GM21619 (cell line): ENCODE measurements around the gene KRTAP24-1.

Source experiments
- ATAC-seq: cut with Tn5 transposase; IDR thresholded peaks from one replicate; pipeline ENCODE4 v1.9.1; 2021; ENCODE audit not compliant: unreplicated experiment

KRTAP24-1 gene, protein sequence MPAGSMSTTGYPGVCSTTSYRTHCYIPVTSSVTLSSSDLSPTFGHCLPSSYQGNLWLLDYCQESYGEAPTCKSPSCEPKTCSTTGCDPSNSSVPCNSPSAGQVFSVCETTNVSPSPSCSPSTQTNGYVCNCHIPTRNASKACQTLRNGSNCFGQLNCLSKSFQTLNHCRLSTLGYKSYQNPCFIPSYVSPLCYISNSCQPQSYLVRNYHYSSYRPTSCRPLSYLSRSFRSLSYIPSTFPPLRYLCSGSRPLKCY

DNA sequence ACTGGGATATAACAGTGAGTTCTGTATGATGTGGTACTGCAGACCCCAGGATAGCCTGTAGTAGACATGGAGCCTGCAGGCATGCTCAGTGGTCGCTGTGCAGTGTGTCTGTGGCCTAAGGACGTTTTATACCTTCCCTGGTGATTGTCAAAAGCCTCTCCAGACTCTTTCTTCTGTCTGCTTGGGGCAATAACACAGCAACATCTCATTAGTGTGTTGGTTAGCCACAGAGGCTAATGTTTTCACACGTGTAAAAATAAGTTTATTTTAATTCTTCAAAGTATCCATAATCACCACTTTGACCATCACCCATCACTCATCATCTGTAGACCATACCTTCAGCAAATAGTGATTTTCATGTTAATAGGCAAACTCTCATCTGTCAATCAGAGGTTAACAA lies at the start of gene KRTAP24-1:
KRTAP24-1 (minus strand) TSS at position 101 of the 400 bp plus-strand sequence; CDS start at position 83, 18 bp downstream.
- no peak for ATAC-seq

DNA sequence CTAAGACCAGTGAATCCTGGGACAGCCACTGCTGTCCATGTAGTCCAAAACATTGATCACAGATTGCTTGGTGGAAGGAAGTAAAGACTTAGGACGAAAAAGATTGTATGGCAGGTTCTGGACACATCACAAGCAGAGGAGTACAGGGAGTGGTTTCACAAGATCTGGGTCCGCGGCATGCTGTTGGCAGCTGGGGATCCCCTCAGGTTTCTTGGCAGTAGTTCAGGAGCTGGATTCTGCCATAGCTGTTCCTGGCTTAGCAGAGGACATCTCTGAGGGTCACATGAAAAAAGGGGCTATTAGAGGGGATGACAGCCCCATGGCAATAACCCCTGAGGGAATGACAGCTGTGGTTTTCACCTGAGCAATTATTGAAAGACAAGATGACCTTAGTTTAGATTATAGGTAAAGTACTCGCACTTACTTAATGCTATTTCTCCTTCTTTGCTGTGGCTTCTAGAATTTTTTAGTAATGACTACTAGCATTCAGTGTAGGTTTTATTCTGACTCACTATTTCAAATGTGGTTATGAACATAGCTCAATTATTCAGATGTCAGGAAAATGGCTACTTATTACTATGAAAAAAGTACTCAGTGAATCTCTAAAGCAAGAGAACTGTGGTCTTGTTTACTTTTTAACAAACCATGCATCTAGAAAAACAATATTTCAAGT lies 46.6 kb upstream of the KRTAP24-1 start:
- ATAC-seq, result no peak

DNA sequence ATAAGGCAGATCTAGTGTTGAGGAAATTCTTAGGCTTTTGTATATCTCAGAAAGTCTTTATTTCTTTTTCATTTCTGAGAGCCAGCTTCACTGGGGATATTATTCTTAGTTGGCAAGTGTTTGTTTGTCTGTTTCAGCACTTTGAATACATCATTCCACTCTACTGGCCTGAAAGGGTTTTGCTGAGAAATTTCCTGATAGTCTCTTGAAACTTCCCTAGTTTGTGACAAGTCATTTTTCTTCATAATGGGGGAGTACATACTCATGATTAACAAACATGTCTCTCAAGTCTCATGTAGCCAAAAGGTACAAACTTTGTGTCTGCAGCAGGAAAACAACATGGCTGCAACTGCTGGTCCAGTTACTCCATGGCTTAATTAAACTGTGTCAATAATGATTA lies 43.6 kb upstream of the KRTAP24-1 start:
- ATAC-seq, result no peak

DNA sequence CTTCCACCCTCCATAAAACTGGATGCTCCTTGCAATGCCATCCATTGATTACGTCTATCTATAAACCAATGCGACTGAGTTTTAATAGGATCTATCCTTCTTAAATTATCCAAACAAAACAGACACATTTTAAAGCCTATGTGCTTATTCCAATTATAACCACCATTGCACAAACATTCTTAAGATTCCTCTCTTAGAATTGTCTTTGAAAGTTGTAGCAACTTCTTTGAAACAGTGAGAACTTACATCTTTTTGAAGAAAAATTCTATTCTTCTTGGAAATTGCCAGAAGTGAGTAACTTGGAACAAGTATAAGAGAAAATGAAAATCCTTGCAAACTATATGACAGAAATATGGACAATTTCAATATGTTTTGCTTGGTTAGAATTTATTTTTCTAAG lies 37.5 kb upstream of the KRTAP24-1 start, which contains the start of gene KRTAP26-1:
KRTAP26-1 (minus strand) TSS at position 101 of the 400 bp plus-strand sequence. CDS start 280 bp downstream, outside the sequence.
- ATAC-seq, result no peak

DNA sequence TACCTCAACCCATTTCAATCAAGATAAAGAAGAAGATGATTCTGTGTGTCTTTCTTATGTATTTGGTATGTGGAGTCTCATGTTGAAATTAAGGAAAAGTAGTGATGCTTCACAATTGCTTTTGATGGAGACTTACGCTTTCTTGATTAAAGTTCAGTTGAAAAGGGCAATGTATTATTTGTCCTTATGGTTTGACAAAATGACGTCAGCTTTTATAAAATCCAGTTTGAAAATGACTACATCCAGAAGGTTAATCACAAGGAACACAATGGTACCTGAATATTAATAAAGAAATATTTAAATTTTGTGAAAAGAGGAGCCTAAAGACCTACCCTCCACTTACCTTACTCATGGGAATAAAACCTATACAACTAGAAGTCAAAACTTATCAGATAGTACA lies 33.0 kb upstream of the KRTAP24-1 start:
- ATAC-seq, result no peak

DNA sequence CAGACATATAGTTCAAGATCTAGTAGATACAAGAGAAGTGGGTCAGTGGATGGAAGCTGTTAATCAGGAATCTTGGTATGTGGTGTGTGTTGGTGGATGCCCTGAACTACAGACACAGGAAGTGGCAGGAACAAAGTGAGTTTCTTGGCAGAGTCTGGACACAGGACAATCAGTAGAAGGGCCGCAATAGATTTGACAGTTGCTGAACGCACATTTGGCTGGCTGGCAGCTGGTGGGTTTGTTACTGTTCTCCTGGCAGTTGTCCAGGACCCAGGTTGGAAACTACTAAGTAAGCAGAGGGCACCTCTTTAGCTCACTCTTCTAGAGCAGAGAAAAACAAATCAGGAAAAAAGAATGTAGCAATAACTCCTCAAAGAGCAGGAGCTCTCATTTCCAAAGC lies 24.1 kb upstream of the KRTAP24-1 start:
- no peak for ATAC-seq

DNA sequence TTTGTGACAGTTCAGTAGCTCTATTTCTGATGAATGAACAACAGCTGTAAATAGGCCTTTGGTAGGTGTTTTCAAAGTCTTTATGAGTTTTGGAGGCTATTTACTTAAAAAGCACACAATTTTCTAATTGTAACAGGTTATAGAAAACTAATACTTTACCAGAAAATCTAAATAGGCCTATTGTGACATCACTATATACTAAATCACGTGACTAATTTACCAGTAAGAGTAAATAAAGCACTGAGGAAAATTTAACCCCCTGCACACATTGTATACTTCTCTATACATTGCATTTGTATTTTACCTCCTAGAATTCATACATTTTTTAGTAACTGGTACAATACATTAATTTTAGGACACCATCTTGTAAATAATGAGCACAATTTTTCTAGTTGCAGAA lies 22.4 kb upstream of the KRTAP24-1 start:
- no peak for ATAC-seq

DNA sequence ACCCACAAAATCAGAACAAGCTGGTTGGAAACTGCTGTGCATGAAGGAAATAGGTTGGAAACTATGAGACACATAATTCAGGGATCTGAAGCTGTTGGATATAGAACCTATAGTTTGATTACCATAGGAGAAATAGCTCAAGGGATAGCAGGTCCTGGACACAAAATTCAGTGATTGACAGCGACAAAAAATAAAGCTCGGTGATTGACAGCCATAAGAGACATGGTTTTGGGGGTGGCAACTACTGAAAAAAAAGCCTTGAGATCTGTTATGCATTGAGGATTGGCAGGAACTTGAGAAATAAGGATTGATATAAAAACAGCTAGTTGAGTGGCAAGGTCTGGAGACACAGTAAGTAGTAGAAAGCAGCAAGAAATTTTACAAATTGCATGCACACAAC lies 6.5 kb upstream of the KRTAP24-1 start, which contains the start of gene KRTAP25-1:
KRTAP25-1 (minus strand) TSS at position 300 of the 400 bp plus-strand sequence; CDS start at position 276, 24 bp downstream.
- no peak for ATAC-seq

DNA sequence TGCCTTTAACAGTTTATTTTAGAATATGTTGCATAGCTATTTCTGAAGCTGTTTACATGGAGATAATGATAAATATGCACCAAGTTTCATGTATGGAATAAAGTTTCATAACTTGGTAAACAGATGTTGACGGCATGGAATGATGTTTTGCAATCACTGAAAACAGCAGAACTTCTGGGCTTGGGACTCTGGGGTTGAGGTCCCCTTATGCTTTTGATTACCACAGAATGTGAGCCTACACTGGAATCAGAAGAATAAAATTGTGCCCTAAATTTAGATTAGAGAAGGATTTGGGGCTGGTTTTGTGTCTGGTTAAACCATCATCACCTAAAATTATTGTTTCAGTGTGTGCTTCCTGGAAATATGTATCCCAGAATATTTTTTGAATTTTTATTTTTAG lies 11.1 kb downstream of the KRTAP24-1 start:
- ATAC-seq, result no peak

DNA sequence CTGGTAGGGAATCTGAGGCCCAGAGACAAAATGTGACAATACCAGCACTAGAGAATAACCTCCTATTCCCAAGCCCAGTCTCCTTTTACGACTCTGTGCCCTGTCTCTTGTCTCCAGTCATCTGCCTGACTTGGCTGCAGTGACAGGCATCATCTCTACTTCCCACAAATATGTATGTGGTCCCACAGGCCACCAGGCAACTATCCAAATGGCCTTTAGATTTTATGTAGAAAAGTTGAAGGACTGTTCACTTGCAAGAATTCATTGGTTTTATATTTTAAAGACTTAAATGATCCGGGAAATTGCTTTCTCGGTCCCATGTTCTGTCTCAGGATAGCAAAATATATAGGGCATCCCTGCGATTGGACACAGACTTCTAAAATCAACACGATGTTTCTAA lies 11.6 kb downstream of the KRTAP24-1 start:
- no peak for ATAC-seq

DNA sequence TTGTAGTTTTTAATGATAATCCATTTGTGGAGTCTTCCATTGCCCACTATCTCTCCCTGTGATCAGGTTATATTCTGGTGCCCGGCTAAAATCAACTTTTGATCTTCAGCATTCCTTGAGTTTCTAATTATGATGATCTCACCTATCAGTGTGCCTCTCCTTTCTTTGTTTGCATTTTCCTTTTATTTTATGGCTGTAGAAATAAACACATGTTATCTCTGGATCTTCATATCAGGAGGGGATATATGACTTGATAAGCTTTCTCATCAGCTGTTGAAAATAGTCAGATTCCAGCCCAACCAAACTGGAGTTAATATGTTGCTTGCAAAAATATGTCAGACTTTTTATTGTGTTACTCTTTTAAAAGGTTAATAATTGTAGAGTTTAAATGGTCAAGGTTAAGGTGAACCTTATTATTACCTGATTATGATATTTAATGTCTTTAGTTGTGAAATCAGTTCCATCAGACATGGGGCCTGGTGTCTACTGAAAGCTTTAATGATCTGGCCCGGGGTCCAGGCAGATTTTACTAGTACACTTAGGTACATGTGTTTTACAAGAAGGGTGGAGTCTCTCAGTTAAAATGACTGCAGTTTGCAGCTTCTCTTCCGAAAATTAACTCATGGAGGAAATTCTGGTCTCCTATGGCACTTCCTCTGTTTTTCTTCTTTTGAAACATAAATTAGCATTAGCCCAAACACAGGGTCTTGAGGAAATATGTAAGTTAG lies 12.8 kb downstream of the KRTAP24-1 start:
- no peak for ATAC-seq

DNA sequence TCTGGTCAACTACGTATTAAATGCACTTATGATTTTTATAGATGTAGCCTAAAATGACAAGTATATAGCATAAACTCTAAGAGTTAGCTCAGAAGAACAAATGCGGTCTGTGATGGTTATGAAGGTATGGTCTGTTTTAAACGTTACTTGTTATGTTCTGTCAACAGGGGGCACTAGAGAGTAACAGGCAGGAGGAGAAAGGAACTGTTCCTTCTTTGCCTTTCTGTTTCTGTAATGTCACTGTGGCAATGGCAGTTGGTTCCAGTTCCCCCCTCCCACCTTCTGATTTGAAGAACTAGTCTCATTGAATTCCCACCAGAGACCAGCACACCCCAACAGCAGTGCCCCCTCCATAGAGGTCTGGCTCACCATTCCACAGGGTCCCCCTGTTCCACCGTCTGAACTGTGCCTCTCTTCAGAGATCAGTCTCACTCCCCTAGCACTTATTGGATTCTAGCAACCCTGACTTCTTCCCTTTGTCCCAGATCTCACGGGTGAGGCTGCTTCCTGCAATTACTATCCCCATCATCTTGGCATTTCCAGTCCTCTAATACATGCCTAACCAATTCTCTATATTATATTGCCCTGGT lies 14.0 kb downstream of the KRTAP24-1 start:
- no peak for ATAC-seq

DNA sequence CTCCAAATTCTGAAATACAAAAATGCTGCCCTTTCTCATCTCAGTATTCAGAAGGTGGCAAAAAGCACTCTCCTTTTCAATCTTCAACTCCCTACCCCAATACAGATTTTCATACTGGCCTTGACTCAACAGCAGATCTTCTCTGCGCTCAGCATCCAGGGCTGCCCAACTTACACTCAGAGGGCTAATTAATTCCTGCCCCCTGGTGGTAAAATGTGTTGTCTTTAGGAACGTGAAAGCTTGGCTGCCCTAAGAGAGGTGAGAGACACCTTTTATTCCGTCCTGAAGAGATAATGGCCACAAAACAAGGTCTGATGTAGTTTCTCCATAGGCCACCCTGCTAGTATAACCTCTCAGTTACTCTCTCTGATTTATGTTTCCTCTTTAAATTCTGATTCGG lies 25.0 kb downstream of the KRTAP24-1 start:
- no peak for ATAC-seq

DNA sequence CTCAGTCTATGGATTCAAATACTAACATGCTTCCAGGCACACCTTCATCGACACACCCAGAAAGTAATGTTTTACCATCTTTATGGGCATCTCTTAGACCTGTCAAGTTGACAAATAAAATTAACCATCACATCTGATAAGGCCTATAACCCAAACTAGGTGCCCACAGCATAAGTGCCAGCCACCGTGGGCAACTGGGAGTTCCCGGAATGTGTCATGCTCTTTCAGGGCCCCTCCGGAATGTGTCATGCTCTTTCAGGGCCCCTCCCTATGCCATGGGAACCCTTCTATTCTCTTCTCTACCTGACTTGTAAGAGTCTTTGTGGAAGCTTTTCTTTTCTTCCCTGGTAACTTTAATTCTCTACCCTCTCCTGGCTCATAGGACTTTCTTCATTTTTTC lies 26.6 kb downstream of the KRTAP24-1 start:
- ATAC-seq, result no peak

DNA sequence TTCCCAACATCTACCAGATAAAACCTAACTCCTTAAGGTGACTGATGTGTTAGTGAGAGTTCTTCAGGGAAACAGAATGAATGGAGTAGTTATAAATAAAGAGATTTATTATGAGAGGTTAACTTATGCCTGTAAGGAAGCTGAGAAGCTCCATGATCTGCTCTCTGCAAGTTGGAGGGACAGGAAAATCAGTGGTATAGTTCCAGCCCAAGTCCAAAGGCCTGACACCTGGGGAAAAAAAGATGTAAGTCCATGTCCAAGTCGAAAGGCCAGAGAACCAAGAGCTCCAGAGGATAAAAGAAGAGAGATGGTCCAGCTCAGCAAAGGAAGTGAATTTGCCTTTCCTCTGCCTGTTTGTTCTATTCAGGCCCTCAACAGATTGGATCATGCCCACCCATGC lies 27.1 kb downstream of the KRTAP24-1 start:
- no peak for ATAC-seq

DNA sequence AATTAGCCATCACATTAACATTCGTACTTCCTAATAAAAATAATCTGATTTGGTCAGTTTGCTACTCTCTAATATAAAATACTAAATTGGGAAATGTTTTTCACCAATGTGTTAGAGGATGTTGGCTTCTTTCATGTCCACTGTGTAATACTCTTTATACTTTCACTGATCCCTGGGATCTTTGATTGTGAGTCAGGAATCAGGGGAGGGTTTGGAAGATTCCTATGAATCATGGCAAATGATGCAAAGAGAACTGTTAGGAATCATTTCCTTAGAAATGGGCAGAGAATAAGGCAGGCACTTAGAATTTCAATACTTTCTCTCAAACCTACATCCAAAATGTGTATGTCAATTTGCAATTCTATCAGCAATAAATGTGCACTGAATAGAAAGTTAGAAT lies 31.0 kb downstream of the KRTAP24-1 start:
- ATAC-seq, result no peak

DNA sequence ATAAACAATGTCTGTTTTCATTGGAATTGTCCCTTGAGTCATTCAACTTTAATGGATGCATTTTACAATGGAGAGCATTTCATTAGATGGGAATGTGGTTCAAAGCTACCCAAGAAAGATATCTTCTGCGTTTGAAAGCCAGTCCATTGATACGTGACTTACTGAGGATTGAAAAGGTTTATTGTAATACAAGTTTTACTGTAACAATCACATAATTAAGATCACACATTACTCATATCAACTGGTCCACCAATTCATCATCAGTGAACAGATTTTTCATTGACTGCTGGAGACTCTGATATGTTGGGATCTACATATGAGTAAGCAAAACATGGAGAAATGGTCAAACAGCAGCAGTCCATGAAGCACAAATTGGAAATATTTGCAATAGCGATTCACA lies 32.8 kb downstream of the KRTAP24-1 start:
- ATAC-seq, result no peak

DNA sequence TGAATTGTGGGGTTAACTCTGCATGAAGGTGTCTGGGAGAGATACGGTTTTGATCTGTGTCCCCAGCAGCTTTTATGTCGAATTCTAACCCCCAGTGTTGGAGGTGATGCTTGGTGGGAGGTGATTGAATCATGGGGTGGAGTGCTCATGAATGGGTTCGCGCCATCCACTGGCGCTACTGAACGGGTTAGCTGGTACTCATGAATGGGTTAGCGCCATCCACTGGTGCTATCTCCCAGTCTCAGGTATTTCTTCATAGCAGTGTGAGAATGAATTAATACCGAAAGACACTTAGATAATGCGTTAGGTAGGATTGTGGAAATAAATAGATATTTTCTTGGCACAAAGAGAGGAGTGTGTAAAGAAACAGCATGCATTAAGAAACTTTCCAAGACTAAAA lies 33.9 kb downstream of the KRTAP24-1 start:
- ATAC-seq, result no peak

DNA sequence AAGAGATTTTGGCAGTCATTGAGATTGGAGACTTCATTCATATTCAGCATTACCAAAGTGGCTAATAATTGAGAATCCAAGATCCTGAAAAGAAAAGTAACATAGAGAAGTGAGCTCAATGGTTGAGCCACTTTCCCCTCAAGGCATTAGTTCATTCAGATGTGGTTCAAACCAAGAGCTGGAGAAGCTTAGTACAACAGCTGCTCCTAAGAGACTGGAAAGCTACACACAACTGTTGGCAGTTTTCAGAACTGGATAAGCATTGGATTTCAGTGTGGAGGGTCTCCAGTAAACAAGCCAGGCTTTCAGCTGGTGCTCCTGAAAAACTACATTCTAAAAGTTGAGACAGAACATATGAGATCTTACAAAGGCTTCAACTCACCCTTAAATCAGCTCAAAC lies 37.7 kb downstream of the KRTAP24-1 start:
- no peak for ATAC-seq

DNA sequence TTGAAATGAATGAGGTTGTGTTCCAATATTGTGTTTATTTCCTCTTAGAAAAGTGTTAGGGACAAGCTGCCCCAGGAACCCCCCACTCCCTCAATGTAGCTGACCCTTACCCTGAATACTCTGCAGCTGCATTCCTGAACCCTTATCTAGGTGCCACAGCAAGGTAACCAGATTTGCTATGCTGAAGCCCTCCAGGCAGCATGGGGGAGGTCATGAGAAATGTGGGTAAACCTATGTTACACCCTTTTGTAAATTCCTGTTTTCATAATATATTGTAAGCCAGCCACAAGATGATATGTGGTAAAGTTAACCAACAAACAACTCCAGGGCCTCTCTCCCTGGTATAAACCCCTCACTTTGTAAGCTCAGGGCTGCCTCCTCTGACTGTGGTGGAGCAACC lies 39.1 kb downstream of the KRTAP24-1 start:
- no peak for ATAC-seq

DNA sequence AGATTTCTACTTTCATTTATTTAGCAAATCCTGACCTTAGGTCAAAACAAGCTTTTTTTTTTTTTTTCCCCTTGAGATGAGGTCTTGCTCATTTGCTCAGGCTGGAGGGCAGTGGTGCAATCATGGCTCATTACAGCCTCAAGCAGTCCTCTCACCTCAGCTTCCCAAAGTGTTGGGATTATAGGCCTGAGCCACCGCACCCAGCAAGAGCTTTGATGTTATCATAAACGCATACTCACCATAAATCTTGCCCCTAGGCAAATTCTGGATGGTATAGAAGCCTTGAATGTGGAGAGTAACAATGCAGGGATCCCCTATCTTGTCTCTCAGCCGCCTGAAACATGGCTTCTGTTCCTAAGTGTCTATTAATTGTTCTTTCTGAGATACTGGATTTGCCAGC lies 42.1 kb downstream of the KRTAP24-1 start:
- no peak for ATAC-seq

DNA sequence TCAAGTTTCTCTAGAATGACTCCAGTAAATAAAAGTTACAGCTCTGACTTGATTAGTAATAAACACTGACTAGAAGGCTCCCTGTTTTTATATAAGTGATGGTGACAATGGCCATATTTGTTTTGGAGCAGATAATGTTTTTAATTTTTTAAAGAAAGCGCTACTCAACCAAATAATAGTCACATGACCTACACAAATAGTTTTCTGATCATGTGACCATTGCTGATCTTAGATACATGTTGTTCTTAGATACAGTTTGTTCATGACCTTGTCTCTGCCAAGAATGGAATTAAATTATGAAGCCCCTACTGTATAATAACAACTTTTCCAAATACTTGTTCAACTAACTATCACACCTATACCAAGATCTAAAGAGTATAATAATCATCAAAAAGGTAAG lies 44.6 kb downstream of the KRTAP24-1 start:
- no peak for ATAC-seq
